Parathyroid adenoma (tissue), 2 donors: ENCODE measurements around the gene SPRY4.

ENCODE experiments used
- H2AFZ ChIP-seq: fragments of 300-600 bp; sonication (generic); one replicate; pipeline ENCODE4 v1.7.0; 2017; ENCODE audit warnings: antibody characterized with exemption, mild to moderate bottlenecking
- H3K27ac ChIP-seq: fragments of 300-600 bp; sonication (generic); one replicate; pipeline ENCODE4 v1.7.0; 2017
- H3K27me3 ChIP-seq: fragments of 300-600 bp; sonication (generic); one replicate; pipeline ENCODE4 v1.7.0; 2017; ENCODE audit warnings: low read length; ENCODE audit not compliant: control insufficient read depth, insufficient read depth
- H3K36me3 ChIP-seq: fragments of 300-600 bp; sonication (generic); one replicate; pipeline ENCODE4 v1.7.0; 2017; ENCODE audit warnings: low read length; ENCODE audit not compliant: control insufficient read depth, insufficient read depth
- H3K4me1 ChIP-seq: fragments of 300-600 bp; sonication (generic); one replicate; pipeline ENCODE4 v1.7.0; 2017; ENCODE audit warnings: control low read depth
- H3K4me2 ChIP-seq: fragments of 300-600 bp; sonication (generic); one replicate; pipeline ENCODE4 v1.7.0; 2017; ENCODE audit warnings: low read length
- H3K4me3 ChIP-seq: fragments of 300-600 bp; sonication (generic); one replicate; pipeline ENCODE4 v1.7.0; 2017; ENCODE audit warnings: low read depth, low read length
- H3K79me2 ChIP-seq: fragments of 300-600 bp; sonication (generic); one replicate; pipeline ENCODE4 v1.7.0; 2017; ENCODE audit warnings: control low read depth
- H3K9ac ChIP-seq: fragments of 300-600 bp; sonication (generic); one replicate; pipeline ENCODE4 v1.7.0; 2017; ENCODE audit warnings: mild to moderate bottlenecking
- H3K9me3 ChIP-seq: fragments of 300-600 bp; sonication (generic); one replicate; pipeline ENCODE4 v1.7.0; 2017; ENCODE audit warnings: low read length; ENCODE audit not compliant: control insufficient read depth
- TF ChIP-seq, protein P1 (sequence below): fragments of 300-600 bp; sonication (generic); IDR thresholded peaks from one replicate; pipeline ENCODE4 v1.7.0; 2017; ENCODE audit warnings: antibody characterized with exemption, mild to moderate bottlenecking
- donor health status: primary hyperparathyroidism.

The SPRY4 gene

GRCh38 chr5:142317753-142318152, 7.1 kb downstream of the SPRY4 start:
- H3K9ac ChIP-seq: no peak overlapping the region
- no peaks in the 10 kb centered on the region for H3K9me3 ChIP-seq
- no peak overlapping the region for H3K4me2 ChIP-seq
- no peaks in the 10 kb centered on the region for H3K36me3 ChIP-seq
- TF ChIP-seq, protein P1, sequence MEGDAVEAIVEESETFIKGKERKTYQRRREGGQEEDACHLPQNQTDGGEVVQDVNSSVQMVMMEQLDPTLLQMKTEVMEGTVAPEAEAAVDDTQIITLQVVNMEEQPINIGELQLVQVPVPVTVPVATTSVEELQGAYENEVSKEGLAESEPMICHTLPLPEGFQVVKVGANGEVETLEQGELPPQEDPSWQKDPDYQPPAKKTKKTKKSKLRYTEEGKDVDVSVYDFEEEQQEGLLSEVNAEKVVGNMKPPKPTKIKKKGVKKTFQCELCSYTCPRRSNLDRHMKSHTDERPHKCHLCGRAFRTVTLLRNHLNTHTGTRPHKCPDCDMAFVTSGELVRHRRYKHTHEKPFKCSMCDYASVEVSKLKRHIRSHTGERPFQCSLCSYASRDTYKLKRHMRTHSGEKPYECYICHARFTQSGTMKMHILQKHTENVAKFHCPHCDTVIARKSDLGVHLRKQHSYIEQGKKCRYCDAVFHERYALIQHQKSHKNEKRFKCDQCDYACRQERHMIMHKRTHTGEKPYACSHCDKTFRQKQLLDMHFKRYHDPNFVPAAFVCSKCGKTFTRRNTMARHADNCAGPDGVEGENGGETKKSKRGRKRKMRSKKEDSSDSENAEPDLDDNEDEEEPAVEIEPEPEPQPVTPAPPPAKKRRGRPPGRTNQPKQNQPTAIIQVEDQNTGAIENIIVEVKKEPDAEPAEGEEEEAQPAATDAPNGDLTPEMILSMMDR: no peak
- H3K27me3 ChIP-seq: no peaks in the 10 kb centered on the region
- H3K79me2 ChIP-seq: peaks cover 17% of the 10 kb centered on the region
- peaks cover 15% of the 10 kb centered on the region for H3K4me1 ChIP-seq
- H2AFZ ChIP-seq: no peak overlapping the region
- H3K4me3 ChIP-seq: no peak overlapping the region
- no peak overlapping the region for H3K27ac ChIP-seq

- no peaks in the 10 kb centered on the region for H3K9me3 ChIP-seq
- H3K4me2 ChIP-seq: peak overlapping the region; percentile 23
- H3K9ac ChIP-seq: no peak overlapping the region
- no peak overlapping the region for H3K27ac ChIP-seq
- TF ChIP-seq, protein P1: no peak
- peaks cover 15% of the 10 kb centered on the region for H3K4me1 ChIP-seq
- H2AFZ ChIP-seq: no peak overlapping the region
- no peaks in the 10 kb centered on the region for H3K36me3 ChIP-seq
- no peak overlapping the region for H3K4me3 ChIP-seq
- peaks cover 18% of the 10 kb centered on the region for H3K79me2 ChIP-seq
- H3K27me3 ChIP-seq: no peaks in the 10 kb centered on the region
These were observed 7.6 kb downstream of the SPRY4 start for GRCh38 chr5:142317173-142317572.

- TF ChIP-seq, protein P1: no peak
- Histone ChIP-seq H3K9me3 (no peaks in the 10 kb centered on the region), H3K9ac (no peak overlapping the region), H3K27ac (no peak overlapping the region), H3K4me1 (peaks cover 15% of the 10 kb centered on the region), H3K79me2 (peaks cover 18% of the 10 kb centered on the region), H3K4me2 (peak overlapping the region; percentile 23), H2AFZ (no peak overlapping the region), H3K4me3 (no peak overlapping the region), H3K27me3 (no peaks in the 10 kb centered on the region), H3K36me3 (no peaks in the 10 kb centered on the region)
These were observed 8.1 kb downstream of the SPRY4 start for GRCh38 chr5:142316681-142317080.

GRCh38 chr5:142316051-142316450, 8.8 kb downstream of the SPRY4 start:
- H2AFZ ChIP-seq: no peak overlapping the region
- H3K4me3 ChIP-seq: no peak overlapping the region
- TF ChIP-seq, protein P1: no peak
- H3K9ac ChIP-seq: no peak overlapping the region
- no peaks in the 10 kb centered on the region for H3K9me3 ChIP-seq
- H3K36me3 ChIP-seq: no peaks in the 10 kb centered on the region
- peaks cover 15% of the 10 kb centered on the region for H3K4me1 ChIP-seq
- H3K27ac ChIP-seq: no peak overlapping the region
- H3K4me2 ChIP-seq: peak overlapping the region; percentile 5
- peaks cover 18% of the 10 kb centered on the region for H3K79me2 ChIP-seq
- H3K27me3 ChIP-seq: no peaks in the 10 kb centered on the region

GRCh38 chr5:142315096-142315900, 9.5 kb downstream of the SPRY4 start:
- H3K9me3 ChIP-seq: no peaks in the 10 kb centered on the region
- H3K4me3 ChIP-seq: no peak overlapping the region
- H3K36me3 ChIP-seq: no peaks in the 10 kb centered on the region
- peak overlapping the region; percentile 3 for H3K27ac ChIP-seq
- no peak overlapping the region for H3K9ac ChIP-seq
- H3K4me2 ChIP-seq: no peak overlapping the region
- no peaks in the 10 kb centered on the region for H3K27me3 ChIP-seq
- peaks cover 15% of the 10 kb centered on the region for H3K4me1 ChIP-seq
- H2AFZ ChIP-seq: no peak overlapping the region
- TF ChIP-seq, protein P1: no peak
- peaks cover 22% of the 10 kb centered on the region for H3K79me2 ChIP-seq
